ENCODE data around the gene OR2A5.
A peak's percentile ranks its signal among the peaks of the same experiment; 100 is the strongest.
"Not testable (repeated sequence)": the region's sequence is repeated elsewhere in the genome, so short reads cannot be mapped to it uniquely, and the experiment has no call there.

OR2A5 gene

GRCh38 chr7:144048648-144049047, at the start of gene OR2A5:
Gene OR2A5, plus strand, starts transcription at chr7:144048948. Its CDS starts 1,454 bp downstream, at chr7:144050402.
- FAIRE-seq (no peak), DNase-seq (ENCODE audit: extremely low spot score, insufficient read length, low read depth) (no peak)

- FAIRE-seq, result no peak
- DNase-seq (ENCODE audit: extremely low spot score, insufficient read length, low read depth), result no peak
Observed at GRCh38 chr7:144000020-144000419, 48.7 kb upstream of the OR2A5 start, which contains the start of gene OR6B1. Gene OR6B1, plus strand, starts transcription at chr7:144000320. Its CDS starts 3,677 bp downstream, at chr7:144003997.

GRCh38 chr7:144001543-144001942, 47.2 kb upstream of the OR2A5 start:
- FAIRE-seq, result no peak
- DNase-seq (ENCODE audit: extremely low spot score, insufficient read length, low read depth), result no peak

GRCh38 chr7:144004703-144005102, 44.0 kb upstream of the OR2A5 start:
- DNase-seq (ENCODE audit: extremely low spot score, insufficient read length, low read depth), result no peak
- FAIRE-seq, result no peak

GRCh38 chr7:144006029-144006691, 42.6 kb upstream of the OR2A5 start:
- no peak for FAIRE-seq
- DNase-seq (ENCODE audit: extremely low spot score, insufficient read length, low read depth), result no peak

GRCh38 chr7:144006692-144007042, 42.1 kb upstream of the OR2A5 start:
- FAIRE-seq (no peak), DNase-seq (ENCODE audit: extremely low spot score, insufficient read length, low read depth) (no peak)

GRCh38 chr7:144009361-144009760, 39.4 kb upstream of the OR2A5 start:
- FAIRE-seq (no peak), DNase-seq (ENCODE audit: extremely low spot score, insufficient read length, low read depth) (no peak)

GRCh38 chr7:144010061-144010460, 38.7 kb upstream of the OR2A5 start:
- FAIRE-seq; DNase-seq (ENCODE audit: extremely low spot score, insufficient read length, low read depth): not testable (repeated sequence)

GRCh38 chr7:144010821-144011220, 37.9 kb upstream of the OR2A5 start:
- not testable (repeated sequence) for FAIRE-seq

GRCh38 chr7:144011458-144012230, 37.1 kb upstream of the OR2A5 start:
- DNase-seq (ENCODE audit: extremely low spot score, insufficient read length, low read depth), result no peak
- no peak for FAIRE-seq

More at GRCh38 chr7:144010821-144011220, 37.9 kb upstream of the OR2A5 start:
- DNase-seq (ENCODE audit: extremely low spot score, insufficient read length, low read depth), result not testable (repeated sequence)

GRCh38 chr7:144018065-144018464, 30.7 kb upstream of the OR2A5 start:
- DNase-seq (ENCODE audit: extremely low spot score, insufficient read length, low read depth), result no peak
- no peak for FAIRE-seq

- DNase-seq (ENCODE audit: extremely low spot score, insufficient read length, low read depth) (no peak), FAIRE-seq (no peak)
Observed at GRCh38 chr7:144019457-144019856, 29.3 kb upstream of the OR2A5 start.

- FAIRE-seq (no peak), DNase-seq (ENCODE audit: extremely low spot score, insufficient read length, low read depth) (no peak)
Observed at GRCh38 chr7:144020340-144020739, 28.4 kb upstream of the OR2A5 start.

- FAIRE-seq (no peak), DNase-seq (ENCODE audit: extremely low spot score, insufficient read length, low read depth) (no peak)
Observed at GRCh38 chr7:144022169-144022568, 26.6 kb upstream of the OR2A5 start.

GRCh38 chr7:144023171-144023827, 25.4 kb upstream of the OR2A5 start:
- no peak for FAIRE-seq
- DNase-seq (ENCODE audit: extremely low spot score, insufficient read length, low read depth), result no peak

GRCh38 chr7:144024213-144024612, 24.5 kb upstream of the OR2A5 start:
- DNase-seq (ENCODE audit: extremely low spot score, insufficient read length, low read depth) (no peak), FAIRE-seq (no peak)

- DNase-seq (ENCODE audit: extremely low spot score, insufficient read length, low read depth) (no peak), FAIRE-seq (no peak)
Observed at GRCh38 chr7:144026203-144026883, 22.4 kb upstream of the OR2A5 start.

GRCh38 chr7:144027070-144027469, 21.7 kb upstream of the OR2A5 start:
- DNase-seq (ENCODE audit: extremely low spot score, insufficient read length, low read depth) (no peak), FAIRE-seq (peak; percentile 57)

GRCh38 chr7:144027974-144028373, 20.8 kb upstream of the OR2A5 start:
- no peak for DNase-seq (ENCODE audit: extremely low spot score, insufficient read length, low read depth)
- FAIRE-seq, result no peak

- DNase-seq (ENCODE audit: extremely low spot score, insufficient read length, low read depth) (no peak), FAIRE-seq (no peak)
Observed at GRCh38 chr7:144028547-144028946, 20.2 kb upstream of the OR2A5 start.

All from GM18507 (cell line).